ENCODE measurements around the gene SLC23A3.

Gene SLC23A3

DNA sequence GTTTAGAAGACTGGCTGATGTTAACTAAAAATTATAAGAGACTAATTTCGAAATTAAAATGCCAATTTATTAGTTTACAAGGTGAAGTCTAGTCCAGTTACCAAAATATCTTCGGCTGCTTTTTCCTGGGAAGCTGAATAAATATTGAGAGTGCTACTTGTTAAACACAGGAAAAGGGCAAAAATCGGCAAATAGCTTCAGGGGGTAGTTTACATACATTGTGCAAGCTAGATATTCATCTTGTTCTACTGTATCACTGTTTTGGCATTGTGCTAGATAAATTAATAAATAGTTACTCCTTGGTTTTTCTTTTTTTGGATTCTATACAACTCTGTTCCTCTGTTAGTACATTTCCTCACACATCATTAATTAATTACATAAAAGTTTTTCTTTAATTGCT is 38.5 kb downstream of the SLC23A3 start:
- Histone ChIP-seq H3K4me1 (ENCODE audit: insufficient read depth, low read length, severe bottlenecking) (no peaks in the 10 kb centered on the region), H2AFZ (ENCODE audit: low read length) (no peak overlapping the region), H3K4me2 (ENCODE audit: low read length) (no peak overlapping the region), H3F3A (ENCODE audit: insufficient read depth, low read length) (no peaks in the 10 kb centered on the region), H3K9me3 (ENCODE audit: low read length) (no peaks in the 10 kb centered on the region), H3K27ac (ENCODE audit: low read depth, low read length, poor library complexity, severe bottlenecking) (no peak overlapping the region), H3K9me2 (ENCODE audit: low read depth, low read length) (no peaks in the 10 kb centered on the region), H3K4me3 (ENCODE audit: low read depth, low read length, poor library complexity, severe bottlenecking) (no peak overlapping the region), H3K9ac (ENCODE audit: low read length) (no peak overlapping the region), H3K36me3 (ENCODE audit: insufficient read depth, low read length) (no peaks in the 10 kb centered on the region), H3K79me2 (ENCODE audit: insufficient read depth, low read length) (no peaks in the 10 kb centered on the region), H3K27me3 (ENCODE audit: insufficient read depth, low read length) (no peaks in the 10 kb centered on the region), H4K20me1 (ENCODE audit: insufficient read depth, low read length) (no peaks in the 10 kb centered on the region)
- TF ChIP-seq, protein P1, sequence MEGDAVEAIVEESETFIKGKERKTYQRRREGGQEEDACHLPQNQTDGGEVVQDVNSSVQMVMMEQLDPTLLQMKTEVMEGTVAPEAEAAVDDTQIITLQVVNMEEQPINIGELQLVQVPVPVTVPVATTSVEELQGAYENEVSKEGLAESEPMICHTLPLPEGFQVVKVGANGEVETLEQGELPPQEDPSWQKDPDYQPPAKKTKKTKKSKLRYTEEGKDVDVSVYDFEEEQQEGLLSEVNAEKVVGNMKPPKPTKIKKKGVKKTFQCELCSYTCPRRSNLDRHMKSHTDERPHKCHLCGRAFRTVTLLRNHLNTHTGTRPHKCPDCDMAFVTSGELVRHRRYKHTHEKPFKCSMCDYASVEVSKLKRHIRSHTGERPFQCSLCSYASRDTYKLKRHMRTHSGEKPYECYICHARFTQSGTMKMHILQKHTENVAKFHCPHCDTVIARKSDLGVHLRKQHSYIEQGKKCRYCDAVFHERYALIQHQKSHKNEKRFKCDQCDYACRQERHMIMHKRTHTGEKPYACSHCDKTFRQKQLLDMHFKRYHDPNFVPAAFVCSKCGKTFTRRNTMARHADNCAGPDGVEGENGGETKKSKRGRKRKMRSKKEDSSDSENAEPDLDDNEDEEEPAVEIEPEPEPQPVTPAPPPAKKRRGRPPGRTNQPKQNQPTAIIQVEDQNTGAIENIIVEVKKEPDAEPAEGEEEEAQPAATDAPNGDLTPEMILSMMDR (IDR thresholded peaks at IDR 0.05; ENCODE audit: low read length), result no peak
- no peak for TF ChIP-seq EZH2 (IDR thresholded peaks at IDR 0.05; ENCODE audit: borderline replicate concordance, low read length)

DNA sequence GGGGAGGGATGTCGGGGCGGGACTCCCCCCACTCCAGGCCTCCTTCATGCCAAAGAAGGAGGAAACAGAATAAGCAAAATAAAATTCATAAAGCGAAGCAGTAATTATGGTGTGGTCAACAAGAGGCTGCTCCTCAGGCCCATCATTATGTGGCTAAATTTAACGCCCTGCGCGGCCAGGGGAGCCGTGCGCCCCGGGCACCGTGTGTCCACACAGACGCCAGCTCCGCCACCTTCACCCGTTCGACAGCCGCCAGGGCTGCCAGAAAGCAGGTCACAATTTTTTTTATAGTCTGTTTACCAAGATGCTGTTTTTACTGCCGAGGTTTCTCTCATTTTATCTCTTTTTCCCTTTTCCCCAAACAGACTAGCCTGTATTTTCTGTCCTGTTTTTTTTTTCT is 40.2 kb downstream of the SLC23A3 start:
- no peak overlapping the region for H2AFZ ChIP-seq (ENCODE audit: low read length)
- H3K27ac ChIP-seq (ENCODE audit: low read depth, low read length, poor library complexity, severe bottlenecking), result no peak overlapping the region
- H3K9me3 ChIP-seq (ENCODE audit: low read length), result no peaks in the 10 kb centered on the region
- H3K27me3 ChIP-seq (ENCODE audit: insufficient read depth, low read length), result no peaks in the 10 kb centered on the region
- H3K4me1 ChIP-seq (ENCODE audit: insufficient read depth, low read length, severe bottlenecking), result no peaks in the 10 kb centered on the region
- no peaks in the 10 kb centered on the region for H3F3A ChIP-seq (ENCODE audit: insufficient read depth, low read length)
- H4K20me1 ChIP-seq (ENCODE audit: insufficient read depth, low read length), result no peaks in the 10 kb centered on the region
- TF ChIP-seq EZH2 (IDR thresholded peaks at IDR 0.05; ENCODE audit: borderline replicate concordance, low read length), result no peak
- TF ChIP-seq, protein P1 (IDR thresholded peaks at IDR 0.05; ENCODE audit: low read length), result no peak
- no peaks in the 10 kb centered on the region for H3K9me2 ChIP-seq (ENCODE audit: low read depth, low read length)
- H3K79me2 ChIP-seq (ENCODE audit: insufficient read depth, low read length), result no peaks in the 10 kb centered on the region
- no peak overlapping the region for H3K4me2 ChIP-seq (ENCODE audit: low read length)
- no peak overlapping the region for H3K4me3 ChIP-seq (ENCODE audit: low read depth, low read length, poor library complexity, severe bottlenecking)
- H3K36me3 ChIP-seq (ENCODE audit: insufficient read depth, low read length), result no peaks in the 10 kb centered on the region
- H3K9ac ChIP-seq (ENCODE audit: low read length), result no peak overlapping the region

DNA sequence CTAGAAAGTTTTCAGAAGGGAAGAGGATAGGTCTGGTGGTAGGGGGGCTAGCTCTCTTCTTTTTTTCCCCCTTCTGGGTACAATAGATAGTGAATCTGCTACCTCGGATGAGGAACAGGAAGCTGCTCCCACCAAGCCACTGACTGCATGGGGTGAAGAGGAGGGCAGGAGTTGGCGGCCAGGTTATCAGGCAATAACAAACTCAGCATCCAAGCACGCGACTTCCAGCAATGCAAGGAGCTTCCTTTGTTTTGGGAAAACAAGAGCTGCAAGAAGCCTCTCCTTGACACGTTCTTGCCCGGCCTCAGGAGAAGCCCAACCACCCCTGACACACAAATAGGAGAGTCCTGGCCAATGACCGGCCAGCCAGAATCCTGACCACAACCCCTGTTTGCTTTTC is 41.4 kb downstream of the SLC23A3 start:
- H3K79me2 ChIP-seq (ENCODE audit: insufficient read depth, low read length), result no peaks in the 10 kb centered on the region
- no peak overlapping the region for H3K4me2 ChIP-seq (ENCODE audit: low read length)
- no peaks in the 10 kb centered on the region for H4K20me1 ChIP-seq (ENCODE audit: insufficient read depth, low read length)
- no peaks in the 10 kb centered on the region for H3K9me2 ChIP-seq (ENCODE audit: low read depth, low read length)
- H3K9me3 ChIP-seq (ENCODE audit: low read length), result no peaks in the 10 kb centered on the region
- H3F3A ChIP-seq (ENCODE audit: insufficient read depth, low read length), result no peaks in the 10 kb centered on the region
- H3K4me1 ChIP-seq (ENCODE audit: insufficient read depth, low read length, severe bottlenecking), result no peaks in the 10 kb centered on the region
- no peaks in the 10 kb centered on the region for H3K27me3 ChIP-seq (ENCODE audit: insufficient read depth, low read length)
- no peak overlapping the region for H3K9ac ChIP-seq (ENCODE audit: low read length)
- no peak overlapping the region for H2AFZ ChIP-seq (ENCODE audit: low read length)
- H3K36me3 ChIP-seq (ENCODE audit: insufficient read depth, low read length), result no peaks in the 10 kb centered on the region
- TF ChIP-seq, protein P1 (IDR thresholded peaks at IDR 0.05; ENCODE audit: low read length), result no peak
- no peak for TF ChIP-seq EZH2 (IDR thresholded peaks at IDR 0.05; ENCODE audit: borderline replicate concordance, low read length)
- no peak overlapping the region for H3K27ac ChIP-seq (ENCODE audit: low read depth, low read length, poor library complexity, severe bottlenecking)
- H3K4me3 ChIP-seq (ENCODE audit: low read depth, low read length, poor library complexity, severe bottlenecking), result no peak overlapping the region
